ENCODE data around the gene STAP2.

GRCh38 chr19:4327877-4328242, 10.8 kb downstream of the STAP2 start:
- TF ChIP-seq CTCF (IDR thresholded peaks at IDR 0.05) (no peak), POLR2A (IDR thresholded peaks at IDR 0.05) (no peak)
